ENCODE results near the gene NCAM2. TPM values are rescaled to one million over a fixed set of nuclear protein-coding genes. Genes with fewer than 3 reads are reported as not detected.

Gene NCAM2
- total and polyA plus RNA-seq, 10 donors: 0.09 to 5.7 (median 1.0) TPM

- no peak for DNase-seq
- intact Hi-C loops (cut with DNase I; ENCODE audit: low total_unique reads): no loop called here
- Histone ChIP-seq H3K36me3 (no peaks in the 10 kb centered on the region), H3K4me3 (no peak overlapping the region), H3K27me3 (replicated peaks in 1 of 7) (no peaks in the 10 kb centered on the region), H3K4me1 (no peaks in the 10 kb centered on the region), H3K9me3 (no peaks in the 10 kb centered on the region), H3K27ac (no peak overlapping the region)
- TF ChIP-seq POLR2AphosphoS5 (IDR thresholded peaks at IDR 0.05): no peak
- WGBS, 5 donors: 73 to 89% (median 85%) methylated on average over 13 of the region's 13 CpGs
Observed at GRCh38 chr21:21279193-21279901, 281.1 kb downstream of the NCAM2 start.

- no peak for DNase-seq
- TF ChIP-seq POLR2A (IDR thresholded peaks at IDR 0.05): no peak
- no peaks in the 10 kb centered on the region for H3K9me3 ChIP-seq
- WGBS, 5 donors: 86 to 93% (median 89%) methylated on average over 2 of the region's 2 CpGs
- no peaks in the 10 kb centered on the region for H3K4me1 ChIP-seq
- no peaks in the 10 kb centered on the region for H3K27me3 ChIP-seq (replicated peaks in 1 of 7)
- no peaks in the 10 kb centered on the region for H3K36me3 ChIP-seq
- intact Hi-C loops (cut with DNase I; ENCODE audit: low total_unique reads): no loop called here
- H3K4me3 ChIP-seq: no peak overlapping the region
- H3K27ac ChIP-seq: no peak overlapping the region
Observed at GRCh38 chr21:21283810-21284209, 285.6 kb downstream of the NCAM2 start.

- intact Hi-C loops (cut with DNase I; ENCODE audit: low total_unique reads): no loop called here
- no peak for DNase-seq
- Histone ChIP-seq H3K4me3 (no peak overlapping the region), H3K4me1 (no peaks in the 10 kb centered on the region), H3K27ac (no peak overlapping the region), H3K9me3 (no peaks in the 10 kb centered on the region), H3K36me3 (no peaks in the 10 kb centered on the region), H3K27me3 (replicated peaks in 1 of 7) (no peaks in the 10 kb centered on the region)
- no peak for TF ChIP-seq POLR2AphosphoS5 (IDR thresholded peaks at IDR 0.05)
- TF ChIP-seq POLR2A (IDR thresholded peaks at IDR 0.05): no peak
- TF ChIP-seq CTCF (IDR thresholded peaks at IDR 0.05 in 8 of 11, conservative IDR thresholded peaks at IDR 0.05 in 3 of 11): no peak
- WGBS, 5 donors: 55 to 66% (median 57%) methylated on average over 4 of the region's 4 CpGs
Observed at GRCh38 chr21:21286170-21286798, 288.1 kb downstream of the NCAM2 start.

DNA sequence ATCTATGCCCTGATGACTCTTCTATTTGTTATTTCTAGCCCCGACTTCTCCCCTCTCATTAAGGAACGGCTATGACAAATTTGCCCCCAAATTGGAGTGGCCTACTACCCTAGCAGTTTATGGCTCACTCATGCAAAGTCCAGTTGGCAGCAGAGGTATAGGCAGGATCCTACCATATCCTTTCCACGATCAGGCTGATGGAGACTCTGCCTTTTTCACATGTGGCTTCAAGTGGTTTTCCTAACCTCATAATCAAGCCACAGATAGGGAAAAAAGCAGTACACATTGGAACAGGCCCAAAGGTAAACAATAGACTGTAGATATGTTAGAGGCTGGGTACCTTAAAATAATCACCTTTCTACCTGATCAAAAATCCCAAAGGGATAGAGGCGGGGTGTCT, 292.5 kb downstream of the NCAM2 start:
- WGBS, 5 donors: 78 to 88% (median 80%) methylated on average over 4 of the region's 4 CpGs
- no peak for DNase-seq
- intact Hi-C loops (cut with DNase I; ENCODE audit: low total_unique reads): no loop called here
- Histone ChIP-seq H3K36me3 (no peaks in the 10 kb centered on the region), H3K4me3 (no peak overlapping the region), H3K27ac (no peak overlapping the region), H3K27me3 (replicated peaks in 1 of 7) (no peaks in the 10 kb centered on the region), H3K9me3 (no peaks in the 10 kb centered on the region), H3K4me1 (no peaks in the 10 kb centered on the region)
- TF ChIP-seq POLR2A (IDR thresholded peaks at IDR 0.05) (no peak), POLR2AphosphoS5 (IDR thresholded peaks at IDR 0.05) (no peak), CTCF (IDR thresholded peaks at IDR 0.05 in 8 of 11, conservative IDR thresholded peaks at IDR 0.05 in 3 of 11) (no peak)

DNA sequence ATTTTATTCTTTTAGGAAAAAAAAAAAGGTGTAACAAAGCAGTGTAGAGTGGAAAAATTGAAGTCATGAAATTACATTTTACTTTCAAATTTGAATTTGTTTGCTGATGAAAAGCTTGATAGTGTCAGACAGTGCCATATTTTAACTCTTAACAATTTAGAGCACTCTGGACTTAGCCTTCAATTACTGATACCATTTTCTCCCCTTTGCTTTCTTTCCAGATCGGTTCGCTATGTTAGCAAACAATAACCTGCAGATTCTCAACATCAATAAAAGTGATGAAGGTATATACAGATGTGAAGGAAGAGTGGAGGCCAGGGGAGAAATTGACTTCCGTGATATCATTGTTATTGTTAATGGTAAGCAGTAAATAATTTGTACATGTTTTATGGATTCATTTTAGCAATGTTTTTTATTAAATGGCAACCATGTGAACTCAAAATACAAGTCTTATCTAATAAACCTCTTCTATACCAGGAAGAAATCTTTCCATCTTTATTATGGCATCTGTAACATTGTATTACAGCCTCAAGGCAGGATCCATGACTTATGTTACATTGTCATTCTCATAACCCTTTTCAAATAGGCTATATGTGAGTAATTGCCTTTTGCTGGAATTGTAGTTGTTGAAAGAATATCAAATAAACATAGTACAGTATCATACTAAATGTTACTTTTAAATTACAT, 293.8 kb downstream of the NCAM2 start:
- no peaks in the 10 kb centered on the region for H3K4me1 ChIP-seq
- TF ChIP-seq POLR2A (IDR thresholded peaks at IDR 0.05): no peak
- TF ChIP-seq CTCF (IDR thresholded peaks at IDR 0.05 in 8 of 11, conservative IDR thresholded peaks at IDR 0.05 in 3 of 11): no peak
- TF ChIP-seq POLR2AphosphoS5 (IDR thresholded peaks at IDR 0.05): no peak
- DNase-seq: no peak
- H3K27ac ChIP-seq: no peak overlapping the region
- WGBS, 5 donors: 89 to 96% (median 92%) methylated on average over 3 of the region's 3 CpGs
- no peaks in the 10 kb centered on the region for H3K36me3 ChIP-seq
- intact Hi-C loops (cut with DNase I; ENCODE audit: low total_unique reads): no loop called here
- no peak overlapping the region for H3K4me3 ChIP-seq
- H3K9me3 ChIP-seq: peaks cover 0 to 2% (median 0%) of the 10 kb centered on the region in 8 donors
- no peaks in the 10 kb centered on the region for H3K27me3 ChIP-seq (replicated peaks in 1 of 7)
